HCT116 (cell line): ENCODE measurements around the gene ALKBH2. TPM values are rescaled to one million over a fixed set of nuclear protein-coding genes. Genes with fewer than 3 reads are reported as not detected.

ENCODE experiments used
- ATAC-seq: fragments of 200-7000 bp; cut with Tn5 transposase; 2 replicates; pipeline ENCODE4 v1.9.1; 2020; ENCODE audit warnings: mild to moderate bottlenecking, moderate library complexity
- BruUV-seq: library from RNA; stranded (reverse); fragments of 400-500 nt; replicated peaks from 2 replicates; lab custom pipeline; 2021; lab: Mats Ljungman, UMichigan
- CTCF ChIA-PET: fragments of 300-600 bp; sonication (Branson Sonifier 250); formaldehyde crosslinking; loops from one replicate; lab custom pipeline; 2021; ENCODE audit warnings: antibody characterized with exemption; lab: Charles Lee
- POLR2A ChIA-PET: fragments of 300-600, 350-600 bp; sonication (Branson Sonifier 250); formaldehyde crosslinking; loops from one replicate; lab custom pipeline; 2021; ENCODE audit warnings: antibody characterized with exemption; lab: Charles Lee
- RAD21 ChIA-PET, 2 experiments: fragments of 300-600 bp; sonication (Branson Sonifier 250); formaldehyde crosslinking; loops; one replicate each; lab custom pipeline; 2023; ENCODE audit warnings: low total read pairs in 2 of 2; ENCODE audit not compliant: uncharacterized antibody in 2 of 2, unreplicated experiment in 2 of 2, low non-redundant PET in 1 of 2; lab: Charles Lee
- DNase-seq: peaks from one replicate; pipeline ENCODE4 v3.0.0-alpha.2; 2010; ENCODE audit warnings: low read depth, low spot score
- H2AFZ ChIP-seq: fragments of 200-600 bp; shearing (Covaris generic), sonication (generic); 2 replicates; pipeline ENCODE4 v1.6.1; 2017; ENCODE audit warnings: low read depth, mixed run types, mixed read lengths, antibody characterized with exemption, low read length; ENCODE audit not compliant: poor library complexity, severe bottlenecking
- H3K27ac ChIP-seq: 2 replicates; pipeline ENCODE4 v1.5.1; 2012; ENCODE audit warnings: low read depth, low read length
- H3K27me3 ChIP-seq: fragments of 200-600 bp; sonication (generic); 2 replicates; pipeline ENCODE4 v1.6.1; 2016; ENCODE audit warnings: mixed run types, low read length, mixed read lengths; ENCODE audit not compliant: insufficient read depth
- H3K36me3 ChIP-seq, 2 experiments: fragments of 200-500 bp in 1 of 2; fragments of 200-600 bp in 1 of 2; sonication (Bioruptor generic) in 1 of 2; sonication (generic) in 1 of 2; 2 replicates each; pipeline versions ENCODE4 v1.5.1 to v1.6.1; 2014 to 2016; ENCODE audit warnings: low read length in 2 of 2, inconsistent platforms in 1 of 2, mixed read lengths in 1 of 2, mixed run types in 1 of 2; ENCODE audit not compliant: insufficient read depth in 2 of 2, control insufficient read depth in 1 of 2
- H3K4me1 ChIP-seq, 2 experiments: fragments of 200-600 bp in 1 of 2; sonication (generic) in 1 of 2; 2 replicates each; pipeline versions ENCODE4 v1.5.1 to v1.6.1; 2012 to 2017; ENCODE audit warnings: low read length in 2 of 2, inconsistent platforms in 1 of 2, mild to moderate bottlenecking in 1 of 2, mixed read lengths in 1 of 2, mixed run types in 1 of 2, moderate library complexity in 1 of 2; ENCODE audit not compliant: insufficient read depth in 2 of 2, control insufficient read depth in 1 of 2
- H3K4me2 ChIP-seq: fragments of 200-600 bp; sonication (generic); 2 replicates; pipeline ENCODE4 v1.6.1; 2017; ENCODE audit warnings: mixed run types, low read length, mixed read lengths
- H3K4me3 ChIP-seq, 2 experiments: fragments of 200-600 bp in 1 of 2; sonication (generic) in 1 of 2; replicated peaks in 1 of 2; 2 replicates each; pipeline ENCODE4 v1.5.1; 2011 to 2016; ENCODE audit warnings: low read length in 2 of 2, control low read depth in 1 of 2, low read depth in 1 of 2, mild to moderate bottlenecking in 1 of 2, mixed read lengths in 1 of 2, mixed run types in 1 of 2
- H3K79me2 ChIP-seq: fragments of 200-600 bp; sonication (generic); 2 replicates; pipeline ENCODE4 v1.6.1; 2017; ENCODE audit warnings: mild to moderate bottlenecking, mixed run types, low read length, moderate library complexity, mixed read lengths; ENCODE audit not compliant: insufficient read depth
- H3K9ac ChIP-seq: fragments of 200-600 bp; sonication (generic); 2 replicates; pipeline ENCODE4 v1.6.1; 2016; ENCODE audit warnings: low read length, mixed read lengths
- H3K9me2 ChIP-seq: fragments of 200-600 bp; sonication (generic), shearing (Covaris generic); 2 replicates; pipeline ENCODE4 v1.6.1; 2017; ENCODE audit warnings: mixed run types, mild to moderate bottlenecking, moderate library complexity; ENCODE audit not compliant: insufficient read depth
- H3K9me3 ChIP-seq, 2 experiments: fragments of 200-500 bp in 1 of 2; fragments of 200-600 bp in 1 of 2; sonication (Bioruptor generic) in 1 of 2; sonication (generic) in 1 of 2; 2 replicates each; pipeline ENCODE4 v1.6.1; 2014 to 2017; ENCODE audit warnings: low read length in 2 of 2, mixed read lengths in 2 of 2, inconsistent platforms in 1 of 2, low read depth in 1 of 2, mild to moderate bottlenecking in 1 of 2, mixed run types in 1 of 2, moderate library complexity in 1 of 2; ENCODE audit not compliant: control insufficient read depth in 1 of 2, insufficient read depth in 1 of 2
- H4K20me1 ChIP-seq: fragments of 200-600 bp; sonication (generic), shearing (Covaris generic); 2 replicates; pipeline ENCODE4 v1.6.1; 2017; ENCODE audit warnings: mixed run types, mild to moderate bottlenecking, moderate library complexity; ENCODE audit not compliant: insufficient read depth
- CBX3 ChIP-seq: IDR thresholded peaks from 2 replicates; pipeline ENCODE4 v1.6.1; 2012; ENCODE audit warnings: low read depth
- CEBPB ChIP-seq: IDR thresholded peaks from 2 replicates; pipeline ENCODE4 v1.6.1; 2012; ENCODE audit warnings: low read depth
- EGR1 ChIP-seq: IDR thresholded peaks from 2 replicates; pipeline ENCODE4 v1.6.1; 2012; ENCODE audit warnings: low read depth
- ELF1 ChIP-seq: IDR thresholded peaks from 2 replicates; pipeline ENCODE4 v1.6.1; 2012; ENCODE audit warnings: low read depth, borderline replicate concordance
- EZH2phosphoT487 ChIP-seq: fragments of 200-600 bp; IDR thresholded peaks from 2 replicates; pipeline ENCODE4 v1.6.1; 2018; ENCODE audit warnings: antibody characterized with exemption, borderline replicate concordance
- JUND ChIP-seq: IDR thresholded peaks from 2 replicates; pipeline ENCODE4 v1.6.1; 2012
- POLR2A ChIP-seq: IDR thresholded peaks from 2 replicates; pipeline ENCODE4 v1.7.0; 2011; ENCODE audit warnings: borderline replicate concordance; ENCODE audit not compliant: insufficient read depth, insufficient read length; ENCODE audit errors: extremely low read depth
- POLR2AphosphoS5 ChIP-seq: IDR thresholded peaks from 2 replicates; pipeline ENCODE4 v1.6.1; 2011; ENCODE audit warnings: mild to moderate bottlenecking, low read depth, low read length, moderate library complexity
- RAD21 ChIP-seq: IDR thresholded peaks from 2 replicates; pipeline ENCODE4 v1.6.1; 2012; ENCODE audit warnings: low read depth, mild to moderate bottlenecking
- SP1 ChIP-seq: IDR thresholded peaks from 2 replicates; pipeline ENCODE4 v1.6.1; 2012; ENCODE audit warnings: low read depth
- YY1 ChIP-seq: IDR thresholded peaks from 2 replicates; pipeline ENCODE4 v1.6.1; 2011; ENCODE audit warnings: low read length, low read depth, moderate library complexity, mild to moderate bottlenecking; ENCODE audit not compliant: insufficient replicate concordance; ENCODE audit errors: extremely low read depth
- ZFX ChIP-seq: fragments of 450-650 bp; IDR thresholded peaks from 2 replicates; pipeline ENCODE4 v1.6.1; 2017
- ZNF274 ChIP-seq: fragments of 200-500 bp; sonication (Bioruptor generic); IDR thresholded peaks from 2 replicates; pipeline ENCODE4 v1.6.1; 2014; ENCODE audit warnings: mild to moderate bottlenecking, low read depth, low read length, inconsistent platforms
- intact Hi-C: fragments of 100-400 bp; cut with micrococcal nuclease; formaldehyde crosslinking; loops from 2 replicates; pipeline ENCODE4 v1.10.0; 2022
- total RNA-seq: library from RNA; stranded (reverse); gene quantifications from one replicate; pipeline ENCODE4 v1.2.1, GENCODE V29; 2021; ENCODE audit not compliant: unreplicated experiment
- TF ChIP-seq, protein P1 (sequence below): IDR thresholded peaks from 2 replicates; pipeline ENCODE4 v1.6.1; 2012
- TF ChIP-seq, protein P2 (sequence below): IDR thresholded peaks from 2 replicates; pipeline ENCODE4 v1.6.1; 2012
- TF ChIP-seq, protein P3 (sequence below): IDR thresholded peaks from 2 replicates; pipeline ENCODE4 v1.6.1; 2012; ENCODE audit warnings: low read depth
- TF ChIP-seq, protein P4 (sequence below): IDR thresholded peaks from 2 replicates; pipeline ENCODE4 v1.6.1; 2011; ENCODE audit warnings: mild to moderate bottlenecking, low read length, moderate library complexity; ENCODE audit not compliant: insufficient replicate concordance; ENCODE audit errors: extremely low read depth

Gene ALKBH2
- total RNA-seq, 1 experiment from 2014 or later: 35.8 TPM

DNA sequence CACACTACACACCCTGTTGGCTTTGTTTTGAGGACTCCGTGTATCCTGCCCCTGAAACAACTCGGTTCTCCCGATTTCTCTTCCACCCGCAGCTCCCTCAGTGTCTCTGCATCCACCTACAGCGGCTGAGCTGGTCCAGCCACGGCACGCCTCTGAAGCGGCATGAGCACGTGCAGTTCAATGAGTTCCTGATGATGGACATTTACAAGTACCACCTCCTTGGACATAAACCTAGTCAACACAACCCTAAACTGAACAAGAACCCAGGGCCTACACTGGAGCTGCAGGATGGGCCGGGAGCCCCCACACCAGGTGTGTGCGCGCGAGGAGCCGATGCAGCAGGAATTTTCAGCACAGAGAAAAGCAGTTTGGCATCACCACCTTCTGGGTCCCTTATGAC, 10.5 kb downstream of the ALKBH2 start:
- ChIA-PET CTCF (no interaction called here), RAD21 (no interaction called here), POLR2A (no interaction called here)
- ATAC-seq (no peak), DNase-seq (no peak)
- no peaks in the 10 kb centered on the region for H3K9me2 ChIP-seq
- H3K79me2 ChIP-seq: no peaks in the 10 kb centered on the region
- H4K20me1 ChIP-seq: no peaks in the 10 kb centered on the region
- no peak overlapping the region for H3K9ac ChIP-seq
- H3K4me3 ChIP-seq: no peak overlapping the region
- H3K36me3 ChIP-seq: peaks cover 5 to 20% of the 10 kb centered on the region in 2 experiments; a peak in 3 of 4 replicates
- H3K27me3 ChIP-seq: no peaks in the 10 kb centered on the region
- no peak overlapping the region for H2AFZ ChIP-seq
- no TSS peak for BruUV-seq
- no peaks in the 10 kb centered on the region for H3K9me3 ChIP-seq
- TF ChIP-seq, protein P1, sequence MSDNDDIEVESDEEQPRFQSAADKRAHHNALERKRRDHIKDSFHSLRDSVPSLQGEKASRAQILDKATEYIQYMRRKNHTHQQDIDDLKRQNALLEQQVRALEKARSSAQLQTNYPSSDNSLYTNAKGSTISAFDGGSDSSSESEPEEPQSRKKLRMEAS: no peak
- no peak for TF ChIP-seq JUND
- no peak for TF ChIP-seq POLR2A
- TF ChIP-seq EGR1: no peak
- TF ChIP-seq, protein P2, sequence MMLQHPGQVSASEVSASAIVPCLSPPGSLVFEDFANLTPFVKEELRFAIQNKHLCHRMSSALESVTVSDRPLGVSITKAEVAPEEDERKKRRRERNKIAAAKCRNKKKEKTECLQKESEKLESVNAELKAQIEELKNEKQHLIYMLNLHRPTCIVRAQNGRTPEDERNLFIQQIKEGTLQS: no peak
- no peak for TF ChIP-seq CBX3
- TF ChIP-seq, protein P3, sequence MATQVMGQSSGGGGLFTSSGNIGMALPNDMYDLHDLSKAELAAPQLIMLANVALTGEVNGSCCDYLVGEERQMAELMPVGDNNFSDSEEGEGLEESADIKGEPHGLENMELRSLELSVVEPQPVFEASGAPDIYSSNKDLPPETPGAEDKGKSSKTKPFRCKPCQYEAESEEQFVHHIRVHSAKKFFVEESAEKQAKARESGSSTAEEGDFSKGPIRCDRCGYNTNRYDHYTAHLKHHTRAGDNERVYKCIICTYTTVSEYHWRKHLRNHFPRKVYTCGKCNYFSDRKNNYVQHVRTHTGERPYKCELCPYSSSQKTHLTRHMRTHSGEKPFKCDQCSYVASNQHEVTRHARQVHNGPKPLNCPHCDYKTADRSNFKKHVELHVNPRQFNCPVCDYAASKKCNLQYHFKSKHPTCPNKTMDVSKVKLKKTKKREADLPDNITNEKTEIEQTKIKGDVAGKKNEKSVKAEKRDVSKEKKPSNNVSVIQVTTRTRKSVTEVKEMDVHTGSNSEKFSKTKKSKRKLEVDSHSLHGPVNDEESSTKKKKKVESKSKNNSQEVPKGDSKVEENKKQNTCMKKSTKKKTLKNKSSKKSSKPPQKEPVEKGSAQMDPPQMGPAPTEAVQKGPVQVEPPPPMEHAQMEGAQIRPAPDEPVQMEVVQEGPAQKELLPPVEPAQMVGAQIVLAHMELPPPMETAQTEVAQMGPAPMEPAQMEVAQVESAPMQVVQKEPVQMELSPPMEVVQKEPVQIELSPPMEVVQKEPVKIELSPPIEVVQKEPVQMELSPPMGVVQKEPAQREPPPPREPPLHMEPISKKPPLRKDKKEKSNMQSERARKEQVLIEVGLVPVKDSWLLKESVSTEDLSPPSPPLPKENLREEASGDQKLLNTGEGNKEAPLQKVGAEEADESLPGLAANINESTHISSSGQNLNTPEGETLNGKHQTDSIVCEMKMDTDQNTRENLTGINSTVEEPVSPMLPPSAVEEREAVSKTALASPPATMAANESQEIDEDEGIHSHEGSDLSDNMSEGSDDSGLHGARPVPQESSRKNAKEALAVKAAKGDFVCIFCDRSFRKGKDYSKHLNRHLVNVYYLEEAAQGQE: no peak
- TF ChIP-seq POLR2AphosphoS5: no peak
- no peak for TF ChIP-seq ELF1
- TF ChIP-seq RAD21: no peak
- no peak for TF ChIP-seq CEBPB
- TF ChIP-seq YY1: no peak
- TF ChIP-seq, protein P4, sequence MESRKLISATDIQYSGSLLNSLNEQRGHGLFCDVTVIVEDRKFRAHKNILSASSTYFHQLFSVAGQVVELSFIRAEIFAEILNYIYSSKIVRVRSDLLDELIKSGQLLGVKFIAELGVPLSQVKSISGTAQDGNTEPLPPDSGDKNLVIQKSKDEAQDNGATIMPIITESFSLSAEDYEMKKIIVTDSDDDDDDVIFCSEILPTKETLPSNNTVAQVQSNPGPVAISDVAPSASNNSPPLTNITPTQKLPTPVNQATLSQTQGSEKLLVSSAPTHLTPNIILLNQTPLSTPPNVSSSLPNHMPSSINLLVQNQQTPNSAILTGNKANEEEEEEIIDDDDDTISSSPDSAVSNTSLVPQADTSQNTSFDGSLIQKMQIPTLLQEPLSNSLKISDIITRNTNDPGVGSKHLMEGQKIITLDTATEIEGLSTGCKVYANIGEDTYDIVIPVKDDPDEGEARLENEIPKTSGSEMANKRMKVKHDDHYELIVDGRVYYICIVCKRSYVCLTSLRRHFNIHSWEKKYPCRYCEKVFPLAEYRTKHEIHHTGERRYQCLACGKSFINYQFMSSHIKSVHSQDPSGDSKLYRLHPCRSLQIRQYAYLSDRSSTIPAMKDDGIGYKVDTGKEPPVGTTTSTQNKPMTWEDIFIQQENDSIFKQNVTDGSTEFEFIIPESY: no peak
- TF ChIP-seq EZH2phosphoT487: no peak
- TF ChIP-seq ZNF274: no peak
- no peak for TF ChIP-seq SP1
- TF ChIP-seq ZFX: no peak
- no peaks in the 10 kb centered on the region for H3K4me1 ChIP-seq
- H3K4me2 ChIP-seq: no peak overlapping the region
- intact Hi-C loops: no loop called here
- no peak overlapping the region for H3K27ac ChIP-seq
